HepG2 (cell line): Measurements from ENCODE around the gene FECH. TPM values are rescaled to one million over a fixed set of nuclear protein-coding genes. Genes with fewer than 3 reads are reported as not detected.

Experiments
- ATAC-seq: fragments of 200-7000 bp; cut with Tn5 transposase; 3 replicates; pipeline ENCODE4 v1.9.1; 2020; ENCODE audit warnings: mild to moderate bottlenecking, moderate library complexity
- BruUV-seq: library from RNA; stranded (reverse); fragments of 400-500 nt; replicated peaks from 2 replicates; lab custom pipeline; 2021; lab: Mats Ljungman, UMichigan
- CTCF ChIA-PET: fragments of 300-600 bp; formaldehyde crosslinking; extraction: SDS; loops from one replicate; lab custom pipeline; 2021; ENCODE audit warnings: low total read pairs, inconsistent platforms, low intra/inter-chr PET ratio; lab: Yijun Ruan, JAX
- POLR2A ChIA-PET: fragments of 350-600 bp; sonication (Branson Sonifier 250); formaldehyde crosslinking; loops from one replicate; lab custom pipeline; 2020; ENCODE audit warnings: antibody characterized with exemption, inconsistent platforms; lab: Yijun Ruan, JAX
- DNase-seq: peaks from one replicate; pipeline ENCODE4 v3.0.0-alpha.2; 2015; ENCODE audit warnings: low spot score
- FAIRE-seq: peaks from 3 replicates; lab custom pipeline; 2011; peaks lifted over from hg19 to GRCh38; lab: Jason Lieb, UNC
- H2AFZ ChIP-seq: one replicate; pipeline ENCODE4 v1.6.1; 2011; ENCODE audit warnings: low read length, inconsistent platforms
- H3K27ac ChIP-seq: fragments of 300-600 bp; 3 replicates; pipeline ENCODE4 v1.8.0; 2011; ENCODE audit warnings: mixed run types, mild to moderate bottlenecking, mixed read lengths, low read length, inconsistent platforms; ENCODE audit not compliant: insufficient read depth; ENCODE audit errors: extremely low read length
- H3K27me3 ChIP-seq, 2 experiments: fragments of 200-600 bp in 1 of 2; 2 replicates in 1 of 2; 3 replicates in 1 of 2; pipeline versions ENCODE4 v1.6.0 to v1.8.0; 2011; ENCODE audit warnings: low read length in 2 of 2, mild to moderate bottlenecking in 2 of 2, moderate library complexity in 2 of 2, inconsistent platforms in 1 of 2; ENCODE audit not compliant: insufficient read depth in 2 of 2, control insufficient read depth in 1 of 2
- H3K36me3 ChIP-seq, 2 experiments: fragments of 200-600 bp in 1 of 2; replicated peaks in 1 of 2; 2 replicates in 1 of 2; 3 replicates in 1 of 2; pipeline versions ENCODE4 v1.5.1 to v1.8.0; 2011; ENCODE audit warnings: low read length in 2 of 2, inconsistent platforms in 1 of 2; ENCODE audit not compliant: insufficient read depth in 2 of 2, control insufficient read depth in 1 of 2
- H3K4me1 ChIP-seq: 2 replicates; pipeline ENCODE4 v1.5.1; 2012; ENCODE audit warnings: low read length, inconsistent platforms; ENCODE audit not compliant: insufficient read depth
- H3K4me2 ChIP-seq: 2 replicates; pipeline ENCODE4 v1.6.0; 2011; ENCODE audit warnings: low read depth, low read length, inconsistent platforms
- H3K4me3 ChIP-seq, 3 experiments: fragments of 200-600 bp in 1 of 3; sonication (generic), shearing (Covaris generic) in 1 of 3; replicated peaks in 1 of 3; 2 replicates each; pipeline ENCODE4 v1.5.1; 2011 to 2016; ENCODE audit warnings: low read length in 3 of 3, inconsistent platforms in 2 of 3, low read depth in 2 of 3, mild to moderate bottlenecking in 2 of 3, control low read depth in 1 of 3, mixed read lengths in 1 of 3; ENCODE audit not compliant: insufficient read depth in 1 of 3
- H3K79me2 ChIP-seq: one replicate; pipeline ENCODE4 v1.6.1; 2011; ENCODE audit warnings: low read length, inconsistent platforms; ENCODE audit not compliant: insufficient read depth
- H3K9ac ChIP-seq: 2 replicates; pipeline ENCODE4 v1.6.0; 2011; ENCODE audit warnings: mild to moderate bottlenecking, low read depth, low read length, inconsistent platforms; ENCODE audit not compliant: insufficient read depth
- H3K9me3 ChIP-seq: 2 replicates; pipeline ENCODE4 v1.5.1; 2012; ENCODE audit warnings: mild to moderate bottlenecking, low read length
- H4K20me1 ChIP-seq: 2 replicates; pipeline ENCODE4 v1.6.0; 2011; ENCODE audit warnings: inconsistent platforms, mild to moderate bottlenecking, low read length, moderate library complexity; ENCODE audit not compliant: insufficient read depth
- KDM3A ChIP-seq: IDR thresholded peaks from 2 replicates; pipeline ENCODE4 v1.6.1; 2018; ENCODE audit warnings: low read depth, missing compliant biosample characterization
- MYPOP ChIP-seq: sonication (generic); formaldehyde crosslinking; IDR thresholded peaks from 2 replicates; pipeline ENCODE4 v1.8.1; 2023; ENCODE audit warnings: mild to moderate bottlenecking, moderate library complexity, missing genetic modification reagents
- NFATC3 ChIP-seq: sonication (generic); formaldehyde crosslinking; IDR thresholded peaks from 2 replicates; pipeline ENCODE4 v1.5.1; 2020; ENCODE audit warnings: mild to moderate bottlenecking, missing genetic modification reagents
- TRIM24 ChIP-seq: sonication (generic); formaldehyde crosslinking; IDR thresholded peaks from 2 replicates; pipeline ENCODE4 v1.8.0; 2022; ENCODE audit warnings: mild to moderate bottlenecking, missing genetic modification reagents
- ZNF253 ChIP-seq: sonication (generic); formaldehyde crosslinking; IDR thresholded peaks from 2 replicates; pipeline ENCODE4 v1.8.0; 2022; ENCODE audit warnings: mild to moderate bottlenecking, missing genetic modification reagents, borderline replicate concordance
- ZNF724P ChIP-seq: sonication (generic); formaldehyde crosslinking; IDR thresholded peaks from 2 replicates; pipeline ENCODE4 v1.8.0; 2022; ENCODE audit warnings: missing genetic modification reagents, borderline replicate concordance
- WGBS: methylation state at CpG from one replicate; pipeline ENCODE4 v1.1.6; 2017; ENCODE audit warnings: low lambda C conversion rate; 5-methylcytosine and 5-hydroxymethylcytosine counted together
- in situ Hi-C: cut with HindIII; loops from 2 replicates; pipeline ENCODE4 v1.10.0; 2017; ENCODE audit warnings: low pct_unique_long_range_greater_than_20kb; ENCODE audit not compliant: extremely low pct_ligation_motif_present
- intact Hi-C: fragments of 100-400 bp; cut with micrococcal nuclease; formaldehyde crosslinking; loops from one replicate; pipeline ENCODE4 v1.10.0; 2022; ENCODE audit not compliant: unreplicated experiment
- polyA plus RNA-seq, 8 experiments: library from polyadenylated mRNA; depleted of rRNA in 3 of 8; stranded (reverse) in 7 of 8; unstranded in 1 of 8; fragments of >200 nt; fragmentation: Illumina TruSeq in 4 of 8; extraction: Trizol in 4 of 8; gene quantifications; 2 replicates each; pipeline versions ENCODE4 v1.2.1 to v1.2.3, GENCODE V29; 2011 to 2016; ENCODE audit warnings: low read depth in 4 of 8, missing spikeins in 1 of 8, mixed read lengths in 1 of 8; ENCODE audit not compliant: insufficient read depth in 1 of 8
- total RNA-seq, 5 experiments: library from RNA; depleted of rRNA; stranded (reverse); fragments of >200 nt; fragmentation: Illumina TruSeq; extraction: Trizol; gene quantifications; 2 replicates each; pipeline ENCODE4 v1.2.3, GENCODE V29; 2016; ENCODE audit warnings: low read depth in 1 of 5

The FECH gene
- total and polyA plus RNA-seq, 2 of the 13 experiments (the other 11 are each of a cell fraction or from before 2014, with no cell fraction given), result 14.7 to 21.9 TPM

DNA sequence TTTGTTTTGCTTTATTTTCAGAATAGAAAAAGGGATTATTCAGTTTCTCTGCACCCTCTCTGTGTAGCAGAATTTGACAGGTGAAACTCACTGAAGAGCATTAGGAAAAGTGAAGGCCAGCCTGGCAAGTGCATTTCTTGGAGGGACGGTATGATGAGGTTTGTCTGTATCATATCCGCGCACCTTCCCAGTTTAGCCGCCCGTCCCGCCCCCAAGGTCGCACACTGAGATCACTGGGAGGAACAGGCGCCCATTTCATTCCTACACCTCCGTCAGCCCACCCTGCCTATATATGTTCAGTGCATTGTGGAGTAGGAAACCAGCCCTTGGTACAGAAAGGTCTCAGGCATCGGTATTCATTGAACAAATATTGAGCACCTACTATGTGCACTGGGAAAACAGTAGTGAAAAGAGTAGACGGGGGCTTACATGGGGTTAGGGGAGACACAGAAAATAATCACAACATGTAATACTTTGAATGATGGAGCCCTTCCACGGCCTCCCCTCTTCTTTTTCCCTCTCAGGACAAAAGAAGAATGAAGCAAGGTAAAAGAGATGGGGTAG, 678 bp upstream of the FECH start (continued):
- TF ChIP-seq NFATC3 (CRISPR knock-in tag), result no peak
- TF ChIP-seq, all 625 proteins: peak for 3

- Histone ChIP-seq H3K27me3 (no peaks in the 10 kb centered on the region), H2AFZ (peak overlapping the region; percentile 49), H3K9me3 (no peaks in the 10 kb centered on the region), H3K4me2 (peak overlapping the region; percentile 91), H3K4me3 (peak overlapping the region; percentile 70 to 85 (median 81)), H3K36me3 (no peaks in the 10 kb centered on the region; a peak in 1 of 5 replicates), H3K4me1 (peaks cover 13% of the 10 kb centered on the region), H3K79me2 (no peaks in the 10 kb centered on the region), H3K9ac (peak overlapping the region; percentile 73), H4K20me1 (no peaks in the 10 kb centered on the region), H3K27ac (peak overlapping the region; percentile 58)
- FAIRE-seq (no peak), DNase-seq (no peak), ATAC-seq (peak; percentile 32)
- intact Hi-C loops (no loop called here), in situ Hi-C loops (no loop called here)
- POLR2A ChIA-PET, result no interaction called here
- TF ChIP-seq MYPOP (CRISPR knock-in tag) (0 out of 2 replicates have a peak, but pooled peaks have one; percentile 13), ZNF724P (0 out of 2 replicates have a peak, but pooled peaks have one; percentile 6), TRIM24 (no peak), ZNF253 (CRISPR knock-in tag) (0 out of 2 replicates have a peak, but pooled peaks have one; percentile 4), KDM3A (CRISPR knock-in tag) (0 out of 2 replicates have a peak, but pooled peaks have one; percentile 11)
- 0% methylated on average over 6 of the region's 8 CpGs for whole genome bisulfite sequencing
- BruUV-seq, result no TSS peak
- CTCF ChIA-PET, result no interaction called here
Measured at GRCh38 chr18:57585855-57586250, 649 bp downstream of the FECH start.
